G401 (cell line): ENCODE data around the gene ZNF48. TPM values are rescaled to one million over a fixed set of nuclear protein-coding genes. Genes with fewer than 3 reads are reported as not detected.

Source experiments
- DNase-seq: peaks from one replicate; pipeline ENCODE4 v3.0.0-alpha.2; 2015; ENCODE audit warnings: low spot score
- in situ Hi-C: cut with HindIII; loops from 2 replicates; pipeline ENCODE4 v1.10.0; 2016; ENCODE audit warnings: low sequenced_read_pairs, mixed read lengths
- total RNA-seq: library from RNA; depleted of rRNA; stranded (reverse); fragments of >200 nt; shearing (Covaris generic); gene quantifications from 2 replicates; pipeline ENCODE4 v1.2.3, GENCODE V29; 2014

Gene ZNF48
- total RNA-seq, 1 experiment from 2014 or later = 30.4 TPM

DNA sequence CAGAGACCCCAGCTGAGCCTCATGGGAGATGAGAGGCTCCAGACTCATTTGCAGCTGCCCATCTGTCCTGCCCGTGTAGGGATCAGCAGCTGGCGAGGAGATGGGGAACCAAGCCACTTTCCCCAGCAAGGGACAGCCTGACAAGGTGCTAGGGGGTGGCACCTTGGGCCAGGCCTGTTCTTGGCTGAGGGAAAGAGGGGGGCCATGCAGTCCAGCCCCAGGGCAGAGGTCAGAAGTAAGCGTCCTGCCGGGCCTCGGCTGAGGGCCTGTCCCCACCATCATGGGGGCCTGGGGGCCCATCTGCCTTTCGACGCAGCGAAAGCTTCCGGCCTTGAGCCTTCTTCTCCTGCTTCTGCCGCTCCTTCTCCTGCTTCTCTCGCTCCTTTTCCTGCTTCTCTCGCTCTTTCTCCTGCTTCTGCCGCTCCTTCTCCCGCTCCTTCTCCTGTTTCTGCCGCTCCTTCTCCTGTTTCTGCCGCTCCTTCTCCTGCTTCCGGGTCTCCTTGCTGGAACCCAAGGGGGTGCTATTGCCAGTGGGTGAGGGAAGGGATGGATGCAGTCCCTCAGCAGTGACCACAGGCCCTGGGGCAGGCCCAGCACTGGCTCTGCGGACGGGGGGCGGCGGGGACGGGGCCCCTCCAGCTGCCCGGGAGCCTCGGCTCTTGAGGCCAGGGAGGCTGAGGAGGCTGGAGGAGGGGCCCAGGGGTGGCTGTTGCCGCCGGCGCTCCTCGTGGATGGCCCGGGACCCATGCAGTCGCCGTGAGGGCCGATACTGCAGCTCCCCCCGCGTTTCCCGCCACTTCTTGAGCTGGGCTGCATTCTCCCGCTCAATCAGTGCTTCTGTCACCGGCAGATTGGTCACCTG lies 37.3 kb upstream of the ZNF48 start:
- no peak for DNase-seq
- in situ Hi-C loops = no loop called here

DNA sequence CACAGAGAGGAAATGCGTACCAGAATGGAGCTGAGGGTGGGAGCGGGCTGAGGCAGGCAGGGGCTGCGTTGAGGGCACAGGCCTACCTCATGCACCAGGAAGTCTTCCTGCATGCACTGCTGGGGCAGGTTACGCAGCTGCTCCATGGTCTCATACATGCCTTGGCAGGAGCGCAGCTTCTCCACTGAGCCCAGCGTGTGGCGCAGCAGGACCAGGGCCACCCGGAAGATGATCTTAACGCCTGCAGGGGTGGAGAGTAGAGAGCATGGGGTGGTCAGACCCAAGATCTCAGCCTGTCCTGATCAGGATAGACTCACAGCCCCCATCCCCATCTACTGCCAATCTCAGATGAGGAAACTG lies 36.7 kb upstream of the ZNF48 start:
- DNase-seq = no peak
- in situ Hi-C loops = no loop called here

DNA sequence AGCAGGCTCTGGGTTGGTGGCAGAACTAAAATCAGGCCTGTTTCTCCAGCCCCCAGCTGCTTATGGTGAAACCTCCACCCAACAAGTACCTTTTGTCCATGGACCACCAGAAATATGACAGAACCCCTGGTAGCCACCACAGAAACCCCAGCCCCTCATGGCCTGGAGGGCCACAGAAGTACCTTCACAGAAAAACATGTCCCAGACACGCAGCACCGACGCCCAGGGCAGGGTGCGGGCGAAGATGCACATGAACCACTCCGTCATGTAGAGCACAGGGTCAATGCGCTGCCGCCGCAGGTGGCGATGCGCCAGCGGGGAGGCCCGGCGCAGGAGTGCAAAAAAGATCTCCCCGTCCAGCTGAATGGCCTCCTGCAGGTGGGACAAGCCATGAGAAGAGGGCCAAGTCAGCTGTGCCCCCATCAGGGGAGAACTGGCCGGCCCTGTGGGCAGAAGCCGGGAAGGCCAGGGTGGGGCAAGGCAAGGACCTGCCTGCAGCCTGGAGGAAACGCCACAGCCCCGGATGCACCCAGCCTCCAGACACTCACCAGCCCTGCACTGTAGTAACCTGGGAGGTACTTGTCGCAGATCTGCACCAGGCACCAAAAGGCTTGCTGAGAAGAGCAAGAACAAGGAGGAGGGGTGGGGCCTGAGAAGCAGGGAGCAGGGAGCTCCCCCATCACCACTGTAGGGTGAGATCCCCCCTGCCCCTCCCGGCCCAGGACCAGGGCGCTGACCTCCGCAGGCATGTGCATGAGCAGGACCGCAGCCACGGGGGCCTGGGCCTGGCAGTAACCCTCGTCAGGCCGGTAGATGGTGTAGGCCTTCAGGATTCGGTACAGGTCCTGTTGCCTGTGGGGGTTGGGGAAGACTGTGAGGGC lies 36.0 kb upstream of the ZNF48 start:
- DNase-seq = no peak
- in situ Hi-C loops = no loop called here

DNA sequence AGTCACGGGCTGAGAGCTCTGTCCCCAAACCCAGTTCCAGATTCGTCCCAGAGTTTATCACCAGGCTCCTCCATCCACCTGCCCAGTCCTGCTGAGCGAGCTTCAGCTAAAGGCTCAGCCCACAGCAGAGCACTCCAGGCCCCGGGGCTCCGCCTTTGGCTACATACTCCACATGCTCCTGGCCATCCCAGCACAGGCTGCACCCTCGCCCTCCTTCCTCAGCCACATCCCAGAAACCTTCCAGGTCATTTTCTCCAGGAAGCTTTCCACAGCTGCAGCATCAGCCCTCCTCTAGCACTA lies 35.4 kb upstream of the ZNF48 start:
- in situ Hi-C loops = no loop called here

DNA sequence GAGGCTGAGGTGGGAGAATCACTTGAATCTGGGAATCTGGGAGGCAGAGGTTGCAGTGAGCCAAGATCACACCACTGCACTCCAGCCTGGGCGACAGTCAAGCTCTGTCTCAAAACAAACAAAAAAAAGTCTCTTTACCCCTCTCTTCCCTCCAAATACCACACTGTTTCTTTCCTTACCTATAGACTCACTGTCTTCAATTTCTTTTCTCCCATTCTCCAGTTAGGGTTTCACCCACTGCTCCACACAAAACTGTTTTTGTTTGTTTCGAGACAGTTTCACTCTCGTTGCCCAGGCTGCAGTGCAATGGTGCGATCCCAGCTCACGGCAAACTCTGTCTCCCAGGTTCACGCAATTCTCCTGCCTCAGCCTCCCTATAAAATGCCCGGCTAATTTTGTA lies 34.0 kb upstream of the ZNF48 start:
- DNase-seq = no peak
- in situ Hi-C loops = no loop called here

More for the DNA sequence above, 35.4 kb upstream of the ZNF48 start:
- DNase-seq = no peak

DNA sequence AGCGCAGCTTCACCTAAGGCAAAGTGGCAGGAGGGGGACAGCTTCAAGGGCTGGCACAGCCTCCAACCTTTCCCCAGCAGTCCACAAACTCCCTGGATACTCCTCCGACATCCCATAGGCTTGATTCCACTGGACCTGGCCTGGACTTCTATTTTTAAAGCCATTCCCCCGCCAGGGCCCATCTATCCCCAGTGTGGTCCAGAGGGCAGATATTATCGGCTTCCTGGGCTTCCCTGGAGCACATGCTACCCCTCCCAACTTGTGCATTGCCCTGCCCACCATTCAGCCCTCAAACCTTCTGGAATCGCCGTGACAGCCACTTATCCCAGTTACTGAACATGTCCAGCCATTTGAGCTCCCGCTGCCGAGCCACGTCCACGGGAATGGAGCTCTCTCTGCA lies 30.0 kb upstream of the ZNF48 start:
- in situ Hi-C loops = no loop called here
- DNase-seq = no peak

DNA sequence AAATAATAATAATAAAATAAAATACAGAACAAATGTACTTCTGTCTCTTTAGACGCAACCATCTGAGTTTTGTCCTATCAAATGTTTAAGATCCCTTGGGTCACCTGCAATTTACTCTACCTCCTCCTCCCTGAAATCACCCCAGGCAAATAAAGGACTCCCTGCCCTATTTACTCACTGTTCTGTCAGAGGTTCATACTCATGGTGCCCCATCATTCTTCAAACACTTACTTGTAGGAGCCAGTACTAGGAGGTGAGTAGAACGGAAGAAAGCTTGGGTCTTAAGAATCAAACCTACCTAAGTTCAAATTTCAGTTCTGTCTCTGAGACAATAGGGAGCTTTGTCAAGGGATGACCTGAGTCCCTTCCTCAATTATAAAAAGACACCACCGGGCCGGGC lies 28.7 kb upstream of the ZNF48 start:
- no peak for DNase-seq
- in situ Hi-C loops = no loop called here

DNA sequence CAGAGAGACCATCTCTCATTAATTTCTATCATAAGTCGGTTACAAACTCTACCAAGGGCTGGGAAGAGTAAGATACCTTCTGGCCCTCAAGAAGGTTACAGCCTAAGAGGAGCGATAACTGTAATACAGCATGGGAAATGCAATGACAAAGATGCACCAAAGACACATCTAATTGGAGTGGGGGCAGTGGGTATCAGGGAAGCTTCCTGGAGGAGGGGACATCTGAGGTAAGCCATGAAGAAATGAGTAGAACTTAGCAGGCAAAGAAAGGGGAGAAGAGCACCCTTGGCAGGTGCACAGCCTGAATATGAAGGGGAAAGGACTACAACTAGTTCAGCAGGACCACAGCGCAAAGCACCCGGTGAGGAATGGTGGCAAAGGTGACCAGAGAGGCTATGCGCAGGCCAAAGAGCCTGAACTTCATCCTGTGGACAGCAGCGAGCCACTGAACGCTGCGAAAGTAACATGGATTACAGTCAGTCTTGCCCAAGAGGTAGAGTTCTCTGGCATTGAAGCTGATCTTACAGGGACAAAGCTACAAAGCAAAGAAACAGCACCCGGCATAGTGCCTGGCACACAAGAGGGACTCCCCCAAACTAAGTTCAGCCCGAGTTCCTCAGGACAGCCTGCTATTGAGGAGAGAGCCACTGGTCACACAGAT lies 27.7 kb upstream of the ZNF48 start:
- in situ Hi-C loops = no loop called here
- no peak for DNase-seq

DNA sequence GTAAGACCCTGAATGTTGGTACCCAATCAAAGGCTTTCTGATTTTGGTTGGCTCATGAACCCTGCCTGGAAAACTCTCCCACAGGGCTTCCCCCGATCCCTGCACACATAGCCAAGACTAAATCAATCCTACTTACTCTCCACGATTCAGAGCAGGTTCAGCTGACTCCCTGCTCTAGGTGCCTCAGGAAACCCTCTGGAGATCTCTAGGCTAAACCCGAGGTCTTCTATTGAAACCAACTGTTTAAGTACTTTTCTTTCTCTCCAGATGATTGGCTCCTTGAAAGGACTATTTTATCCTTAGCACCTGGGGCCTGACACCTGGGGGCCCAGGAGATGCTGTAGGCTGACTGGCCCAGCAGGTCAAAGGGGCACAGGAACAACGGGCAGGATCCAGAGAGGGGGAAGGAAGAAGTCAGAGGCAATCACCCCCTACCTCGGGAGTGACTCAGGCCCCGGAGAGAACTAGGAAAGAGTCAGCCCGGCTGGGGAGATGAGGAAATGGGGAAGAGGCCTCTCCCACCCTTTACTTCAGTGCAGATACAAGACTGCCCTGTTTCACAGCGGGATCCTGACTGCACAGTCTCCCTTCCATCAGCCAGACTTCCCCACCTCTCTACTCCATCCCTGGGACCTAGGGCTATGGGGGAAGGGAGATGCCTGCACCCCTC lies 27.0 kb upstream of the ZNF48 start:
- no peak for DNase-seq
- in situ Hi-C loops = no loop called here

DNA sequence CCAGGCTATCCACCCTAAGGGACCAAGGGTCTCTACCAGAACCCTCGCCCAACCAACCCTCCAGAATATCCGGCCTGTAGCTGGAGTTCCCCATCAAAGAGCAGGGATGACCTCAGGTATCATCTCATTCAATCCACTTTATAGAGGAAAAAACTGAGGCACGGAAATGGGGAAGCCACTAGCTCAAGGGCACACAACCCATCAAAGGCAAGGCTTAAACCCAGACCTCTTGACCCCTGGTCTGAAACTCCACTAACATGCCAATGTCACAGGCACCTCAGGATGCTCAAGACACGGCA lies 26.5 kb upstream of the ZNF48 start:
- no peak for DNase-seq
- in situ Hi-C loops = no loop called here

DNA sequence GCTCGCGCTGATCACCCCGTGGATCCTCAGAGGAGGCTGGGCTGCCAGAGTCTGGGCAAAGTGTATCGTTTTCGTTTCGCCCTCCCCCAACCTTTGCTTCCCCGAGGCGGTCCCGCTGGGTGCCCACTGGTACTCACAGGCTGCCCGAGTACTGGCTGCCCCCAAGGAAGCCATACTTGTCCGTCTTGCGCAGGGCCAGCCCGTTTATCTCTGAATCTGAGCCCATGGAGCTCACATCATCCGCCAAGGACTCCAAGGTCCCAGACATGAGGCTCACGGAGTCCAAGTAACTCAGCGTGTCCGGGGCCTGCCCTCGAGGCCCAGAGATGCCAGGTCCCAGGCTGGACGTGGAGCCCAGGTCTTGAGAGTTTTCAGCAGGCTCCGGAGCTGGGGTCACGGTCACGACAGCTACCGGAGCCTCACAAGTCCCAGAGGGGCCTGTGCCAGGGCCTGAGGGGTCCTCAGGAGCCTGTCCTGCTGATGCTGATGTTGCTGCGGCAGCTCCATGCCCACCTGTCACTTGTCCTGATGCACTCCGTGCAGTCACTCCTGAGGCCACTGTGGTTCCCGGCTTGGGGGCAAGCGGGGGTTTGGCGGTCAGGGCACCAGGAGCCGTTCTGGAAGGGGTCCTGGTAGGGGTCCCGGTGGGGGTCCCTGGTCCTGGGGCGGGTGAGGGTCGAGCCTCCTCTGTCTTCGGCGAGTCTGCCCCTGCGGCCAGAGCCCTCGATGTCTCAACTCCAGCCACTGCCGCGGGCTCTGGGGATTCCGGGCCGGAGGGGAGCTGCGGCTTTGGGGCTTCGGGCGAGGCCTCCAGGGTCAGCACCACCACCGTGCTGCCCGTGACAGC lies 25.9 kb upstream of the ZNF48 start:
- DNase-seq = no peak
- in situ Hi-C loops = no loop called here

DNA sequence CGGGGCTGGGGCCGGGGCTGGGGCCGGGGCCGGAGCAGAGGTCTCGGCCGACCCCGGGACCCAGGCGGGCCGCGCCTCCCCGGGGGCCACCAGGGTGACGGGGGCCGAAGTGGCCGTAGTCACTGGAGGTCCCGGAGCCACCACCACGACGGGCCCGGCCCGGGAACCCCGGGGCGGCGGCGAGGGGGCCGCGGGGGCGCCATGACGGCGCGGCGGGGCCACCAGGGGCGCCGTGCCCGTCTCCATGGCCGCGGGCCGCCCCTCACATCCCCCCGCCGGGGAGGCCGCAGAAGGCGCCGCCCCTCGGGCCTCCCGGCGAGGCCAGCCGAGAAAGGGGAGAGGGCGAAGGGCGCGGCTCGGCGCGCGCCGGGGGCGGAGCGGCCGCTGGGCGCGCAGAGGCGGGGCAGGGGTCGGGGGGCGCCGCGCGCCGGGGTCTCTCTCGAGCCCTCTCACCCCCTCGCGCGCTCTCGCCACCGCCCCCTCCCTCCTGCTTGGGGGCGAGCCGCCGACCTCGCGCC lies 25.2 kb upstream of the ZNF48 start:
- no peak for DNase-seq
- in situ Hi-C loops = no loop called here

DNA sequence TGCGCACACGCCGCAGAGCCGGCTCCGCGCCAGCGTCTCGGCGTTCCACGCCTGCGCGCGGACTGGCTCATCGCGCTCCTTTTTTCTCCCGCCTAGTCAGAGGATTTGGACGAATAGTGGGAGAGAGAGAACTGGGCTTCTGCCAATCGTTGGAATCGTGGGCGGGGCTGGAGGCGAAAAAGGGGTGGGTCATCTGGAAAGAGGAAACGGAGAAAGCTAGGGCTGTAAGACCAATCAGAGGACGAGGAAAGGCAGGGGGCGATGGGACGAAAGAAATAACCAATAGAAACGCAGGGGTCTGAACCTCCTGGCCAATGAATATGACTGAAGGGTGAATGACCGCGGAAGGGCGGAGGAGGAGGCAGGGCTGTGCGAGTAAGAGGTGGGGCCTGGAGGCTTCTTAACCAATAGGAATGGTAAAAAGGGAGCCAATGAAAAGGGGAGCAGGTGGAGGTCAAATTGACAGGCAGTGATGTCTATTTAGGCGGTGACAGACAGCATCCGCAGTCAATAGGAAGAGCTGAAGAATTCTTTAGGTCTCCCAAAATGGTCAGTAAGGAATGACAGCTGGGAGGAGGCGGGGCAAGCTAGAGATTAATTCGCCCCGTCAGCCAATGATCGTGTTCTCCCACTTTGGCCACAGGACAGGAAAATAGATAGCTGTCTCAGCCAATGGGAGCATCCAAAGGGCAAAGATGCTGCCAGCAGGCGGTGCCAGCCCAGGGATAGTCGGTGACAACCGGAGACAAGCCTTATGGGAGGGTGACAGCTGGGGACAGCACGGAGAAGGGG lies 24.6 kb upstream of the ZNF48 start, which contains the start of gene TBC1D10B:
Gene TBC1D10B, minus strand, starts transcription at position 39 of the 792 bp plus-strand sequence. CDS start 311 bp downstream, outside the sequence.
- peak; percentile 100 for DNase-seq
- in situ Hi-C loops = no loop called here

DNA sequence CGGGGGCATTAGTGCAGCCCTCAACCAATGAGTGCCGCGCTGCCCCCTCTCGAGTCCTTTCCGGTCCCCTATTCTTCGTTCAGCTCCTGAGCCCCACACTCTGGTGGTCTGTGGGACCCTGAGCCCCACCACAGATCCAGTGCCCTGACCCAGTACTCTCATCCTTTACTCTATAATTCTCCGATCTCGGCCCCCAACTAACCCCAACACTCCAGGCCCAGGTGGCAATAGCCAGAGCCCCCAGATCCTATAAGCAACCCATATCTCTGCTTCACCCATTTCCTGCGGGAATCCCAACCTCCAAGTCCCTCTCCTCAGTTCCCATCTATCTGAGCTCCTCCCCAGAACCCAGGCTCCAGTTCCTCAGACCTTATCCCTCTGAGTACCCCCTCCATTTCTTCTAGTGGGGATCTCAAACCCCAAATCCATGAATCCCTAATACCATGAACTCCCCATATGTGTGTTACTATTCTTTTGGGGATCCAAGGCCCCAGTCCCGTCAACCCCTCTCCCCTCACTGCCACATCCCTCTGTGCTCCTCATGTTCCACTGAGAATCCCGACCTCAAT lies 23.9 kb upstream of the ZNF48 start:
- DNase-seq = no peak
- in situ Hi-C loops = no loop called here

DNA sequence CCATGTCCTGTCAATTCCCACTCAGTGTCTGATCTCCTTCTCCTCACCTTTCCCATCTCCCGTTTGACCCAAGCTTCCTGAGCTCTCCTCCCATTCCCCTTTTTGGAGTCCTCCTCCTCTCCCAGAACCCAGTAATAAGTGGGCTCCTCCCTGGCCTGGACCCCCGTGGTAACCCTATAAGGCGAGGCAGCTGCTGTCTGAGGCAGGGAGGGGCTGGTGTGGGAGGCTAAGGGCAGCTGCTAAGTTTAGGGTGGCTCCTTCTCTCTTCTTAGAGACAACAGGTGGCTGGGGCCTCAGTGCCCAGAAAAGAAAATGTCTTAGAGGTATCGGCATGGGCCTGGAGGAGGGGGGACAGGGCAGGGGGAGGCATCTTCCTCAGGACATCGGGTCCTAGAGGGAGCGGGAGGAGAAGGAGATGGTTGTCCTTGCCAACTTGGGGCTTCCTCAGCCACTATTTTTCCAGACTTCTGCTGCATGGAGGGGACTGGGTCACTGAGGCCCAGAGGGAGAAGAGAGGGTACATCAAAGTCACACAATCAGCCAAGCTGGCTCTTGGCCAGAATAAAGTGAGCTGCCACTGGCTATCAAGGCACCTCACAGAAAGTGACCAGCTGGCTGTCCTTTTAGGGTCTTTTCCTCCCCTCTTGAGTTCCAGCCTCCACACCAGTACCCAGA lies 23.0 kb upstream of the ZNF48 start:
- in situ Hi-C loops = no loop called here

DNA sequence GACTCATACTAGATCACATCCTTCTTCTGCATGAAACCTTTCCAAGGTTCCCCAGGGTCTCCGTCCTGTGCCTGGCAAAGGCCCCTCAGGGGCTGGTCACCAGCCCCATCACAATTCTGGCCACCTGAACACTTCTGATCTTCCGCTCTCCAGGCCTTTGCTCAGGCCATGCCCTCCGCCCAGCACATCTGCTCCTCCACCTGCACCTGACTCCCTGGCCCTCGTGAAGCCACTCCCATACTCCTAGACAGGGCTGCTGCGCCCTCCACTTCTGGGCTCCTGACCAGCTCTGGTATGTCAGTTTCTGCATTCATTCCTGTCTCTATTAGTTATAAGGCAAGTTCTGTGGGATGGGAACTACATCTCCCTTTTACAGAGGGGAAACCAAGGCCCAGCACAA lies 22.5 kb upstream of the ZNF48 start:
- in situ Hi-C loops = no loop called here
- DNase-seq = no peak

More for the DNA sequence above, 23.0 kb upstream of the ZNF48 start:
- no peak for DNase-seq

DNA sequence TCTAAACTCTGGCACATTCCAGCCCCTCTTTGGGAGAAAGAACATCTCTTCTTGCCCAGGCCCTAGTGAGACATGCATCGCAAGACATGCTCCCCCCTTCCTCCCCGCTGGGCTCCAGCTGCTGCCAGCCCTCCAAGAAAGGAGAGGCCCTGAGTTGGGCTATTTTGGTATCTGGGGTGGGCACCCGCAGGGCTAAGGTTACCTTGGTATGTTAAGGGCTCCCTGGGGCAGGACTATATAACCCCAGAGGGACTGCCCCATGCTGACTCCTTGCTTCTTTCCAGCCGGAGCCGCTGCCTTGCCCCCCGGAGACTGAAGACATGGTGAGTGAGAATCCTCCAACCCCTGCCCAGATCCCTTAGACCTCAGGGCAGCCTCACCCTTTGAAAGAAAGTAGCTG lies 20.7 kb upstream of the ZNF48 start, which contains the start of gene MYL11:
Gene MYL11, plus strand, starts transcription at position 265 of the 400 bp plus-strand sequence. Its CDS starts 56 bp downstream, at position 321.
- in situ Hi-C loops = no loop called here

More for the DNA sequence above, 20.7 kb upstream of the ZNF48 start, which contains the start of gene MYL11:
- no peak for DNase-seq
